ENCODE results near the gene TMEM79. TPM values are rescaled to one million over a fixed set of nuclear protein-coding genes. Genes with fewer than 3 reads are reported as not detected.

The TMEM79 gene
- total and polyA plus RNA-seq, 2 donors (not counting 3 experiments of a cell fraction or from before 2014, with no cell fraction given) = 3.0 to 4.8 TPM

DNA sequence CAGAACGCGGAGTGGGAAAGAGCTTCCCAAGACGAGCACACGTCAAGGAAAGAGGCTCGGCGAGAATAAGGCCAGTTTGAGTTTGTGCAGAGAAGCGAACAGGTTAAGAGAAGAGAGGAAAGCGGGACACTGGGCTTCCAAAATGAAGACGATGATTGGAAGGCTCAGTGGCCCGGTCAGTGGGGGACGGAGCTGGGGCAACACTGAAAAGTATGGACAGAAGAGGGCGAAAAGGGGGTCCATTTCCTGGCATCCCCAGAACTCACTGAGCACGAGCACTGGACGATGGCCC lies 53.7 kb downstream of the TMEM79 start:
- peak overlapping the region; percentile 73 for H3K9ac ChIP-seq (replicated peaks; ENCODE audit: extremely low read depth, insufficient read depth, low read length)
- peak overlapping the region; percentile 57 to 92 (median 57) for H3K4me3 ChIP-seq (replicated peaks in 1 of 3; ENCODE audit: insufficient read depth in 1 of 3, low read depth in 1 of 3, low read length in 3 of 3)
- peaks cover 13 to 14% of the 10 kb centered on the region in 2 experiments for H3K36me3 ChIP-seq (ENCODE audit: control insufficient read depth in 2 of 2, extremely low read depth in 1 of 2, insufficient read depth in 2 of 2, low read length in 2 of 2)
- no peaks in the 10 kb centered on the region for H3K27me3 ChIP-seq (ENCODE audit: control insufficient read depth in 2 of 2, insufficient read depth in 2 of 2, low read length in 2 of 2)
- no peaks in the 10 kb centered on the region for H4K20me1 ChIP-seq (replicated peaks; ENCODE audit: control insufficient read depth, extremely low read depth, insufficient read depth, low read length)
- TSS peak; percentile 46 for BruUV-seq (replicated peaks)
- no peaks in the 10 kb centered on the region for H3K9me3 ChIP-seq (replicated peaks; ENCODE audit: control insufficient read depth, insufficient read depth, low read length)
- POLR2A ChIA-PET = no interaction called here
- dilution Hi-C loops (cut with MboI; ENCODE audit: extremely low pct_ligation_motif_present, low sequenced_read_pairs) (no loop called here), intact Hi-C loops (cut with micrococcal nuclease) (loop anchor here (1.0 to 10.0 kb wide), 3 partner anchors 45 to 253 kb away; partner anchors contain the start of gene MEX3A)
- peak overlapping the region; percentile 9 for H3K27ac ChIP-seq (ENCODE audit: insufficient read depth, low read depth, low read length)
- CTCF ChIA-PET = interaction anchor here (0.9 to 2.8 kb wide), 5 partner anchors 18 to 113 kb away, joined by 3 to 11 read pairs (median 9); no protein-coding TSS in a partner anchor
- peaks cover 41% of the 10 kb centered on the region for H3K79me2 ChIP-seq (ENCODE audit: control insufficient read depth, insufficient read depth, low read length)
- peaks cover 15% of the 10 kb centered on the region for H3K4me1 ChIP-seq (ENCODE audit: control insufficient read depth, extremely low read depth, insufficient read depth, low read length)
- FAIRE-seq (no peak), DNase-seq (ENCODE audit: low read depth, low spot score) (no peak)
- H3K9me1 ChIP-seq (replicated peaks; ENCODE audit: control insufficient read depth, extremely low read depth, insufficient read depth, low read length) = no peaks in the 10 kb centered on the region
- no peak for TF ChIP-seq EZH2 (IDR thresholded peaks at IDR 0.05; ENCODE audit: borderline replicate concordance, low read depth, low read length, severe bottlenecking)
- no peak for TF ChIP-seq POLR2AphosphoS5 (IDR thresholded peaks at IDR 0.05; ENCODE audit: insufficient read depth, low read depth, low read length)
- TF ChIP-seq, protein P1, sequence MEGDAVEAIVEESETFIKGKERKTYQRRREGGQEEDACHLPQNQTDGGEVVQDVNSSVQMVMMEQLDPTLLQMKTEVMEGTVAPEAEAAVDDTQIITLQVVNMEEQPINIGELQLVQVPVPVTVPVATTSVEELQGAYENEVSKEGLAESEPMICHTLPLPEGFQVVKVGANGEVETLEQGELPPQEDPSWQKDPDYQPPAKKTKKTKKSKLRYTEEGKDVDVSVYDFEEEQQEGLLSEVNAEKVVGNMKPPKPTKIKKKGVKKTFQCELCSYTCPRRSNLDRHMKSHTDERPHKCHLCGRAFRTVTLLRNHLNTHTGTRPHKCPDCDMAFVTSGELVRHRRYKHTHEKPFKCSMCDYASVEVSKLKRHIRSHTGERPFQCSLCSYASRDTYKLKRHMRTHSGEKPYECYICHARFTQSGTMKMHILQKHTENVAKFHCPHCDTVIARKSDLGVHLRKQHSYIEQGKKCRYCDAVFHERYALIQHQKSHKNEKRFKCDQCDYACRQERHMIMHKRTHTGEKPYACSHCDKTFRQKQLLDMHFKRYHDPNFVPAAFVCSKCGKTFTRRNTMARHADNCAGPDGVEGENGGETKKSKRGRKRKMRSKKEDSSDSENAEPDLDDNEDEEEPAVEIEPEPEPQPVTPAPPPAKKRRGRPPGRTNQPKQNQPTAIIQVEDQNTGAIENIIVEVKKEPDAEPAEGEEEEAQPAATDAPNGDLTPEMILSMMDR (IDR thresholded peaks at IDR 0.05; ENCODE audit: extremely low read depth in 1 of 2, insufficient read depth in 1 of 2, low read depth in 1 of 2, low read length in 2 of 2) = peak in 1 of 2 donors; percentile 6
- peak overlapping the region; percentile 83 for H3K4me2 ChIP-seq (ENCODE audit: insufficient read depth, low read length)
- peak overlapping the region; percentile 12 for H2AFZ ChIP-seq (ENCODE audit: low read depth, low read length)
